PFSK-1 (cell line): ENCODE data around the gene CFAP61.

ENCODE experiments used
- FOXP2 ChIP-seq: optimal IDR thresholded peaks from 2 replicates; pipeline ENCODE3; 2011; ENCODE audit warnings: borderline replicate concordance, control low read depth, inconsistent platforms; ENCODE audit not compliant: insufficient read depth; ENCODE audit errors: extremely low read length, extremely low read depth
- POLR2AphosphoS5 ChIP-seq: IDR thresholded peaks from 2 replicates; pipeline ENCODE4 v1.6.1; 2012; ENCODE audit warnings: low read depth, mild to moderate bottlenecking, control low read depth, low read length, moderate library complexity
- SIN3A ChIP-seq: IDR thresholded peaks from 2 replicates; pipeline ENCODE4 v1.6.1; 2012; ENCODE audit warnings: mild to moderate bottlenecking, low read length, moderate library complexity, borderline replicate concordance; ENCODE audit not compliant: insufficient read depth
- TAF1 ChIP-seq: IDR thresholded peaks from 2 replicates; pipeline ENCODE4 v1.6.1; 2012; ENCODE audit warnings: low read length, control low read depth, borderline replicate concordance; ENCODE audit not compliant: insufficient read depth
- TF ChIP-seq, protein P1 (sequence below), 2 experiments: IDR thresholded peaks; 2 replicates each; pipeline versions ENCODE4 v1.6.1 to v1.8.0; 2011 to 2012; ENCODE audit warnings: low read depth in 2 of 2, low read length in 2 of 2, control low read depth in 1 of 2, inconsistent platforms in 1 of 2, mild to moderate bottlenecking in 1 of 2, moderate library complexity in 1 of 2; ENCODE audit not compliant: insufficient read depth in 1 of 2

The CFAP61 gene

DNA sequence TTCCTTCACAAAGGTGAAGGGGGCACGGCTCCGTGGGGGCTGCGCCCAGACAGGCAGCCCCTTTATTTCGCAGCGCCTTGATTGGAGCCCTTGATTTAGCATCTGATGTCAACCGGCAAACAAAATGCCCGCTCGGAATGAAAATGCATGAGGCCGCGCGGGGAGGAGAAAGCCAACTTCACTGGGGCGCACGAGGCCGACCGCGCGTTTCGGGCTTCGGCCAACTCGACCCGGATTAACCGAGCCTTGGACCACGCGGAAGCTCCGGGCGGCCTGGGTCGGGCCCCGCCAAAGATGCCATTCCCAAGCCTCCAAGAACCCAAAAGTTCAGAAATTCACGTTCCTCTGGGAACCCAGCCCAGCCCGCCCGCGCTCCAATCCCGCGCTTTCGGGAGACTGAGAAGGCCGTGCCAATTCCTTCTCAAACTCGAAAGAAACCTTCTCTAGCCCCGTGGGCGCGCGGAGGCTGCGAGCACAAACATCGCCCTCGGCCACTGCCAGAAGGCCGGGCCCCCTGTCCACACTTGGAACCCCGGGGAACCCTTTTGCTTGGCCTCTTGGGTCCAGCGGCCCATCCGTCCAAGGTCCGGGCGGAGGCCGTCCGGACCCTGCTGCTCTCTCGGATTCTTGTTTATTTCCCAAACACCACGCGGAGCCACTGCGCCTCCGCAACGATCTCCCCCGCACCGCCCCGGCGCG, 314.7 kb downstream of the CFAP61 start:
- no peak for TF ChIP-seq SIN3A
- TF ChIP-seq TAF1 = no peak
- no peak for TF ChIP-seq POLR2AphosphoS5
- TF ChIP-seq FOXP2 = no peak
- TF ChIP-seq, protein P1, sequence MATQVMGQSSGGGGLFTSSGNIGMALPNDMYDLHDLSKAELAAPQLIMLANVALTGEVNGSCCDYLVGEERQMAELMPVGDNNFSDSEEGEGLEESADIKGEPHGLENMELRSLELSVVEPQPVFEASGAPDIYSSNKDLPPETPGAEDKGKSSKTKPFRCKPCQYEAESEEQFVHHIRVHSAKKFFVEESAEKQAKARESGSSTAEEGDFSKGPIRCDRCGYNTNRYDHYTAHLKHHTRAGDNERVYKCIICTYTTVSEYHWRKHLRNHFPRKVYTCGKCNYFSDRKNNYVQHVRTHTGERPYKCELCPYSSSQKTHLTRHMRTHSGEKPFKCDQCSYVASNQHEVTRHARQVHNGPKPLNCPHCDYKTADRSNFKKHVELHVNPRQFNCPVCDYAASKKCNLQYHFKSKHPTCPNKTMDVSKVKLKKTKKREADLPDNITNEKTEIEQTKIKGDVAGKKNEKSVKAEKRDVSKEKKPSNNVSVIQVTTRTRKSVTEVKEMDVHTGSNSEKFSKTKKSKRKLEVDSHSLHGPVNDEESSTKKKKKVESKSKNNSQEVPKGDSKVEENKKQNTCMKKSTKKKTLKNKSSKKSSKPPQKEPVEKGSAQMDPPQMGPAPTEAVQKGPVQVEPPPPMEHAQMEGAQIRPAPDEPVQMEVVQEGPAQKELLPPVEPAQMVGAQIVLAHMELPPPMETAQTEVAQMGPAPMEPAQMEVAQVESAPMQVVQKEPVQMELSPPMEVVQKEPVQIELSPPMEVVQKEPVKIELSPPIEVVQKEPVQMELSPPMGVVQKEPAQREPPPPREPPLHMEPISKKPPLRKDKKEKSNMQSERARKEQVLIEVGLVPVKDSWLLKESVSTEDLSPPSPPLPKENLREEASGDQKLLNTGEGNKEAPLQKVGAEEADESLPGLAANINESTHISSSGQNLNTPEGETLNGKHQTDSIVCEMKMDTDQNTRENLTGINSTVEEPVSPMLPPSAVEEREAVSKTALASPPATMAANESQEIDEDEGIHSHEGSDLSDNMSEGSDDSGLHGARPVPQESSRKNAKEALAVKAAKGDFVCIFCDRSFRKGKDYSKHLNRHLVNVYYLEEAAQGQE (IDR thresholded peaks at IDR 0.05; ENCODE audit: insufficient read depth in 1 of 2, low read depth in 2 of 2, low read length in 2 of 2) = no peak

DNA sequence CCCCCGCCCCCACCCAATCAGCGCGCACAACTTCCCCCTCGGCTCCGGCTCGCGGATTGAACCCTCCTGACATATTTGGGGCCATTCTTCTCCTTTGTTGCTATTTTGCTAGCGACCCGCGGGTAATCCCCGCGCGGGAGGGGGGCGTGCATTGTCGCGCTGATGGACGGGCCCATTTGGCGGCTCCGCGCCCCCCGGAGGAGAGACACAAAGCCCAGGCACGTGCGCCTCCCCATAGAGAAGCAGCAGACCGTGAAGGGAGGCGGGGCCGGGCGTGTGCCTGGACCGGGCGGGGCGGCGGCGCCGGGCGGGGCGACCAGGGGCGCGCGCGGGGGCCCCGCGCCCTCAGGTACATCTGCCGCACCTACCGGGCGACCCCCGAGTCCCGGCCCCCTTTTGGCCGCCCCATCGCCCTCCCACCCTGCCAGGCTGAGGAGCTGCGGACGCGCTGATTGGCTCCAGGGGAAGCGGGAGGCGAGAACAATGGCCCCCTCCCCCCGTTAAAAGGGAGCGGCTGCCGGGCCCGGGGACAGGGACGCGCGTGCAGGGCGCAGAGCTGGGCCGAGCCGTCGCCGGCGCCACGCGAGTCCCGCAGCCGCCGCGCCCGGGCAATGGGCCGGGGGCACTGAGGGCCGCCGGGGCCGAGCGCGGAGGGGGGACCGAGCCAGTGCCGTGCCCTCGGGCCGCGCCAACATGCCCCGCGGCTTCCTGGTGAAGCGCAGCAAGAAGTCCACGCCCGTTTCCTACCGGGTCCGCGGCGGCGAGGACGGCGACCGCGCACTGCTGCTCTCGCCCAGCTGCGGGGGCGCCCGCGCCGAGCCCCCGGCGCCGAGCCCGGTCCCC, 315.5 kb downstream of the CFAP61 start, which contains the start of gene INSM1:
INSM1 (plus strand) TSS at position 530 of the 843 bp plus-strand sequence; CDS start at position 694, 164 bp downstream.
- TF ChIP-seq FOXP2 (no peak), SIN3A (no peak), POLR2AphosphoS5 (no peak), TAF1 (no peak)
- TF ChIP-seq, protein P1 (IDR thresholded peaks at IDR 0.05; ENCODE audit: insufficient read depth in 1 of 2, low read depth in 2 of 2, low read length in 2 of 2) = no peak

DNA sequence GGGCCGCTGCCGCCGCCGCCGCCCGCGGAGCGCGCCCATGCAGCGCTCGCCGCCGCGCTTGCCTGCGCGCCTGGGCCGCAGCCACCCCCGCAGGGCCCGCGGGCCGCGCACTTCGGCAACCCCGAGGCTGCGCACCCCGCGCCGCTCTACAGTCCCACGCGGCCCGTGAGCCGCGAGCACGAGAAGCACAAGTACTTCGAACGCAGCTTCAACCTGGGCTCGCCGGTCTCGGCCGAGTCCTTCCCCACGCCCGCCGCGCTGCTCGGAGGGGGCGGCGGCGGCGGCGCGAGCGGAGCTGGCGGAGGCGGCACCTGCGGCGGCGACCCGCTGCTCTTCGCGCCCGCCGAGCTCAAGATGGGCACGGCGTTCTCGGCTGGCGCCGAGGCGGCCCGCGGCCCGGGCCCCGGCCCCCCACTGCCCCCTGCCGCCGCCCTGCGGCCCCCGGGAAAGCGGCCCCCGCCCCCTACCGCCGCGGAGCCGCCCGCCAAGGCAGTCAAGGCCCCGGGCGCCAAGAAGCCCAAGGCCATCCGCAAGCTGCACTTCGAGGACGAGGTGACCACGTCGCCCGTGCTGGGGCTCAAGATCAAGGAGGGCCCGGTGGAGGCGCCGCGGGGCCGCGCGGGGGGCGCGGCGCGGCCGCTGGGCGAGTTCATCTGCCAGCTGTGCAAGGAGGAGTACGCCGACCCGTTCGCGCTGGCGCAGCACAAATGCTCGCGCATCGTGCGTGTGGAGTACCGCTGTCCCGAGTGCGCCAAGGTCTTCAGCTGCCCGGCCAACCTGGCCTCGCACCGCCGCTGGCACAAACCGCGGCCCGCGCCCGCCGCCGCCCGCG, 316.3 kb downstream of the CFAP61 start:
- TF ChIP-seq, protein P1 (IDR thresholded peaks at IDR 0.05; ENCODE audit: insufficient read depth in 1 of 2, low read depth in 2 of 2, low read length in 2 of 2) = no peak
- TF ChIP-seq SIN3A (no peak), TAF1 (no peak)

DNA sequence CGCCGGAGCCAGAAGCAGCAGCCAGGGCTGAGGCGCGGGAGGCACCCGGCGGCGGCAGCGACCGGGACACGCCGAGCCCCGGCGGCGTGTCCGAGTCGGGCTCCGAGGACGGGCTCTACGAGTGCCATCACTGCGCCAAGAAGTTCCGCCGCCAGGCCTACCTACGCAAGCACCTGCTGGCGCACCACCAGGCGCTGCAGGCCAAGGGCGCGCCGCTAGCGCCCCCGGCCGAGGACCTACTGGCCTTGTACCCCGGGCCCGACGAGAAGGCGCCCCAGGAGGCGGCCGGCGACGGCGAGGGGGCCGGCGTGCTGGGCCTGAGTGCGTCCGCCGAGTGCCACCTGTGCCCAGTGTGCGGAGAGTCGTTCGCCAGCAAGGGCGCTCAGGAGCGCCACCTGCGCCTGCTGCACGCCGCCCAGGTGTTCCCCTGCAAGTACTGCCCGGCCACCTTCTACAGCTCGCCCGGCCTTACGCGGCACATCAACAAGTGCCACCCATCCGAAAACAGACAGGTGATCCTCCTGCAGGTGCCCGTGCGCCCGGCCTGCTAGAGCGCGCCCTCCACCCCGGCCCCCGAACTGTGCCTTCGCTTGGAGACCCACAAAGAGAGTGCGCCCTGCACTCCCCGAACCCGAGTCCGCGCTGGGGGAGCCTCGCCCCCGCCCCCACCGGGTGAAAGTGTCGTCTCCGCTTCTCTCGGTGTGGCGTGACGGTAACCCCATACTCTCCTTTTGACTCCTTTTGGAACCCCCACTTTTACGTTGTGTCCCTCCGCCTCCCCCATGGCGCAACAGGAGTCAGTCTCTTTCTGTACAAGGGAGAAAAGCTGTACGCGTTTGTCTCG, 317.1 kb downstream of the CFAP61 start:
- TF ChIP-seq, protein P1 (IDR thresholded peaks at IDR 0.05; ENCODE audit: insufficient read depth in 1 of 2, low read depth in 2 of 2, low read length in 2 of 2) = no peak
- TF ChIP-seq TAF1 (no peak), FOXP2 (no peak), SIN3A (no peak), POLR2AphosphoS5 (no peak)
